CD4-positive, alpha-beta T cell treated with Interleukin-17A for 4 hours (primary cell): Measurements from ENCODE around the gene IL34.
A peak's percentile ranks its signal among the peaks of the same experiment; 100 is the strongest.

Source experiments
- DNase-seq: peaks from one replicate; pipeline ENCODE4 v3.0.0-alpha.2; 2020; ENCODE audit warnings: mixed read lengths

IL34 gene

DNA sequence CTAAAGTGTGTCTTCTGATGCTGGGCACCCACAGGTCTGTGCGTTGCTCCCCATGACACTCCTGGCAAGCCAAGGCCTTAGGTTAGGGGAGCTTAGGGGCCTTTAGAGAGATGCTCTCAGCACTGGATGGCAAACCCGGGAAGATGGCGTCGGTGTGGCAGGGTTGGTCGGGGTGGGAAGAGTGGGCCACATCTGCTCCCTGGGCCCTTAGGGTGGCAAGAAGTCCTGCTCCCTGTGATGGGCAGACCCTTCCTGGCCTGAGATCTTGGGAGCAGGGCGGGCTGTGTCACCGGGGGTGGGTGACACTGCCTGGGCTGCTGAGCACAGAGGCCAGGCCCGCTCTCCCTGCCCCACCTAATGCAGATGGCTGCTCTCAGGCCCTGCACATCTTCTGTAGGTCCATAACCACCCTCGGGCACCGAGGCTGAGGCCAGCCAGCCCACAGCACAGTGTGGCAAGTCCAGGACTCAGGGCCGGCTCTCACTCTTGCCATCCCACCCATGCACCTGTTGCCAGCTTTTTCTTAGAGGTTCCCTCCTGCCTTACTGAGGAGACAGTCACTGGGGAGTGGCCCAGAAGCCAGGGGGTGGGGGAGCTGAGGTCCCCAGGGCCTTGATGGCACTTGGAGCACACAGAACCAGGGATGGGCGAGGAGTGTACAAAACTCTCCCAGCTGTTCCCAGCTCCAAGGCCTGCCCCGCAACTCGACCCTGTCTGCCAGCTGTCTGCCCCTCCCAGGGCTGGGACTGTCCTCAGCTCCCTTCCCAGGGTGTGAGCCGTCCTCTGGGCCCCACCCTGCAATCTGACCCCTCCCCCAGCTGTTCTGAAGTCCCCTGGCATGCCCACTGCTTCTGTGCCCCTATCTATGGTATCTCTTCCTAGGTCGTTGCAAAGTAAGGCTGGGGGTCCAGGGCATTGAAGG is 43.9 kb downstream of the IL34 start:
- DNase-seq: no peak

DNA sequence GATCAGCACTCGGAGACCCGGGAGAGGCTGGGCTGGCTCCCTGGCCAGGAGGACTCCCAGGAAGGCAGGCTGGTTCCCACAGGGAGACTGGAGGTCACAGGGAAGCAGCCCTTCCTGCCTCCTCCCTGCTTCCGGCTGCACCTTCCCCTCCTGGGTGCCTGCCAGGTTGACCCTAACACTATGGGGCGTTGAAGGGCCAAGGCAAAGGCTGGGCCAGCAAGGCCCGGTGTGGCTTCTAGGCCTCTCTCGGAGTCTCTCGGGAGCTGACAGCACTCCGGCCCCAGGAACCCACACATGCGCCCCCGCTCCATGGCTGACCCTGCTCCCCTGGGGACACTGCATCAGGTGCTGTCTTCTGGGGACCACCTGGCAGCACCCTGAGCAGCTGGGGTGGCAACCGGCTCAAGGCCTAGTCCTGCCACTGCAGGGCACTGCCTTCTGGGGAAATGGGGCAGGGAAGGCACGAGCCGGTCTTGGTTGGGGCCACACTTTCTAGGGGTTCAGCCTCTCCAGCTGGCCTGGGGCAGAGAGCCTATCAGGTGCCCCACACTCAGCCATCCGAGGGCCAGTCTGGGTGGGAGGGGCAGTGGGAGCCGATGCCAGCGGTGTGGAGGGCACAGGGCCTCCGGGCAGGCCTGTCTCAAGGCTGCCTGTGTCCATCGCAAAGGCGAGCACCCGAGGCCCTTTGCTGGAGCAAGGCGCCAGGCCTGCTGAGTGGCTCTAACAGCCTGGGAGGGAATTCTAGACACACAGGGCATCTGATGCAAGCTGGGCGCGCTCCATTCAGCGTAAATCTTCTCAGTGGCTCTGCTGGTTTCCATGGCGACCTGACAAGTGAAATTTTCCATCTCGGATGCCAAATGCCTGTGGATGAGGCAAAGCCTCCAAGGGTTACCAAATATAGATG is 45.1 kb downstream of the IL34 start:
- no peak for DNase-seq

DNA sequence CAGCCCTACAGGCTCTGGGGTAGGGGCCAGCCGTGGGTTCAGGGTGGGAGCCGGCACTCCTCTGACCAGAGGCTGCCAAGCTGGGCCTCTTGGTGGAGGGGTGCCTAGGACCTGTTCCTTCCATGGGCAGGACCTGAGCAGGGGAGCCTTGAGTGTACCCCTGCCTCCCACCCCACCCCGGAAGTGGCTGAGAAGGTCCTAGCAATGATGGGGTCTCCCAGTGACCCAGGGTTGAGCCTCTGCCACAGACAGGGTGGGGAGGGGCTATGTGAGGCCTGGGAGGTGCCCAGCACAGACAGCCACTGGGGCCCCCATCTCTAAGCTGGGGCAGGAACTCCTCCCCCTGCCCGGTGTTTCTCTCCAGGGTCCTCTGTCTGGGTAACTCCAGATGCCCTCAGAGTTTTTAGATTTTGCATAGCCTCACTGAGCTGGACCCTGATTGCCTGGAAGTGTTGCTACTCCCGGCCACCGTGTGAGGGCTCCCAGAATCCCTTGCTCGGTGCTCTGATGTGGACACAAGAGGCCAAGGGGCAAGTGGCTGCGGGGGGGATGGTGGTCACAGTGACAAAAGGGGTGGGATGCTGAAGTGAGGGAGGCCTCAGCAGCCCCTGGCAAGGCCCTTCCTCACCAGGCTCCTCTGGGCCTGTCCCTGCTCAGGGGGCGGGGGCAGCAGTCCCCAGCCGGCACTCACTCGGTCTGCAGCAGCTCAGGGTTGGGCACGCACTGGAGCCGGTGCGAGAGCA is 45.9 kb downstream of the IL34 start:
- no peak for DNase-seq

- no peak for DNase-seq
Measured at GRCh38 chr16:70692873-70693671, 46.7 kb downstream of the IL34 start.

DNA sequence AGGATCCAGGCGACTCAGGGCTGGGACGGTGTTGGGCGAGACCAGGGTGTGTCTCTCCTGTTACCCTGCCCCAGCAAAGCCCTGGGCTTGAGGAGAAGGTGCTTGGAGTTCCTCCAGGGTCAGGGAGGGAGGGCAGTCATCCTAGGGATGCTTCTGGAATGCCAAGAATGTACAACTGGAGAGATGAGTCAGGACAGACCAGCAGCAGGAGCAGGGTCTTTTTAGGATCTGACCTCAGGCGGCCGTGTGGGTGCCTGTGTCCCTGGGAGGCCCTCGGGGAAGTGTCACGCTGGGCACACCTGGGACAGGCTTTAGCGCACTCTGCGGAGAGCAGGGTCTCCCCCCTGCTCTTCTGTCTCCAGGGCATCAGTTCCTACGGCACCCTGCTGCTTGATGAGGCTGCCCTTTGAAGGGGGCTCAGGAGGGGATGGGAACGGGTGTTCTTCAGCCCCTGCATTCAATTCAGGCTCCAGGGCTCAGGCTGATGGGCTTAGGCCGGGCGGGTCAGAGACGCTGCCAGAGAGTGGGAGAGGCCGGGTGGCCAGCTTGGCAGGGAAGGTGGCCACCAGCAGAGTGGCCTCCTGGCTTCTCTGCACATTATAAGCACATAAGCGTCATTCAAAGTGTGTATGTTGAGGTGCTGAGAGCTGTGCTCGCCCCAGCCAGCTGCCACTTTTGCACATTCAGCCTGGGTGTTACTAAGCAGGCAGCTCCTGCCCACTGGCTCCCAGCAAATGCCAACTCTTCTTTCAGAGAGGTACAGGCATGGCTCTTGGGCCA is 47.9 kb downstream of the IL34 start:
- DNase-seq: no peak

- no peak for DNase-seq
Measured at GRCh38 chr16:70694868-70695218, 48.5 kb downstream of the IL34 start.

DNA sequence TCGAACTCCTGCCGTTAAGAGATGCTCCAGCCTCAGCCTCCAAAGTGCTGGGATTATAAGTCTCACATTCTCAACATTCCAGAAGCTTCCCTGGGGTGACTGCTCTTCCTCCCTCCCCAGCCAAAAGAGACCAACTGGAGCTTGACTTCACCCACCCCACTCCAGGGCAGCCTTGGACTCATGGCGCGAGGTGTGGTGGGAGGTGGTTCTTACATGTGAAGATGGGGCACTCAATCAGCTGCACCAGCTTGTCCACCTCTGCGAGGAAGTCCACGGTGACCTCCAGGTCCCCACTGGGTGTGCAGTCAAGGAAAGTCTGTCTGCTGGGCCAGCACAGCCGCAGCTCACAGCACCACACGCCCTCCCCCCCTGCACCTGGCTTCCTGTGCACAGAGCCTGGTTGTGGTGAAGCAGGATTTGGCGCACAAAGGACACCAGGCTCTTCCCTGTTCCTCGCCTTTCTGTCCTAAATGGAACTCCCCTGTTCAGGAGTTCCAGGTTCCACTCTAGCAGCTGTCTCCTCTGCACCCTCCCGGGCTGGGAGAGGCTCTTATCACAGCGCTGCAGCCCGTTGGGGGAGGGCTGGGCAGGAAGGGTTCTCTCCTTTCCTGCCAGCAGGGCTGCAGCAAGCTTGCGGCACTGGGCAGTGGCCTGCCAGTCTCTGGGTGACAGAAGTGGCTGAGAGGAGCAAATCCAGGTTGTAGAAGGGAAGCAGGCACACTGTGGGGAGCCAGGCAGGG is 49.1 kb downstream of the IL34 start:
- peak; percentile 28 for DNase-seq

DNA sequence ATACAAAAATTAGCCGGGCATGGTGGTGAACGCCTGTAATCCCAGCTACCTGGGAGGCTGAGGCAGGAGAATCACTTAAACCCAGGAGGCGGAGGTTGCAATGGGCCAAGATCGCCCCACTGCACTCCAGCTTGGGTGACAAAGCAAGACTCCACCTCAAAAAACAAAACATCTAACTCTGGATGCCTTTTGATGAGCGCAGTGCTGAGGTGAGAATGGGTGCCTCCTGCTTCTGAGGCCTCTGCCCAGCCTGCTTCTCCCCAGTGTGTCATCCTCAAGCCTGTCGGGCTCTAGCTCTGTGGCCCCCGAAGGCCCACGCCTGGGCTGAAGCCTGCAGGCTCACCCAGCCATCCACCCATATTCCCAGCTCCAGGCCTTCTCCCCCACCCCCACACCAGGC is 50.0 kb downstream of the IL34 start:
- DNase-seq: no peak

DNA sequence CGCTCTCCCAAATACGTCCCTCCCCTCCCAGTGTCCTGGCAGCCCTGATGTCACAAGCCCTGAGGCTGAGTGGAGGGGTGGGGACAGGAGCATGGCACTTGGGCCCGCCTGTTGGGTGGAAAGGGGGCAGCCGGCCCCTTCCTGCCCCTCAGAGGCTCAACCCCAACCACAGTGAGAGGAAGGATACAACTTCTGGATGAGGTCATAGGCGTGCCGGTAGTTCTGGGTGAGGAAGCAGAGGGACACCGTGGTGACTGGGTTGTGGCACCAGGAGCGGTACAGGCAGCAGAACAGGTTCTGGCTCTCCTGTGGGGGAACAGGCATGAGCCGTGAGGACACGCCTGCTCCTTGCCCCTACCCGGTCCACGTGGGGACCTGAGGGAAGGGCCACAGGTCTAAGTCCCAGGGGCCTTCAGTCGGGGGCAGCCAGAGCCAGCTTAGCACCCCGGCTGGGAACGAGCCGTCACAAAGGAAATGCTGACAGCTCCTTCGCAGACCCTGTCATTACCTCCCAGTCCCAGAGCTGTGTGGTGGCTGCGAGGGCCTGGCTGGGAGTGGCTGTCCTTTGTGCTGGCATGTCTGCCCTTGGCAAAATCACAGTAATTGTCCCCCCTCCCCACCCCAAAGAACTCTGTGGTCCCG is 50.7 kb downstream of the IL34 start:
- no peak for DNase-seq

GRCh38 chr16:70697594-70698170 is 51.3 kb downstream of the IL34 start:
- no peak for DNase-seq

- no peak for DNase-seq
Measured at GRCh38 chr16:70698901-70699300, 52.5 kb downstream of the IL34 start.

- DNase-seq: no peak
Measured at GRCh38 chr16:70699696-70700095, 53.3 kb downstream of the IL34 start.

- no peak for DNase-seq
Measured at GRCh38 chr16:70700101-70701020, 54.0 kb downstream of the IL34 start.

- DNase-seq: no peak
Measured at GRCh38 chr16:70701036-70701435, 54.7 kb downstream of the IL34 start.

GRCh38 chr16:70701596-70701995 is 55.2 kb downstream of the IL34 start:
- DNase-seq: no peak

- DNase-seq: no peak
Measured at GRCh38 chr16:70701998-70702397, 55.6 kb downstream of the IL34 start.

GRCh38 chr16:70702624-70703023 is 56.3 kb downstream of the IL34 start:
- no peak for DNase-seq

GRCh38 chr16:70703041-70703834 is 56.9 kb downstream of the IL34 start:
- no peak for DNase-seq
